Embryonic facial prominence (tissue), 1 donor: ENCODE data around the gene DNAH14.
"Not testable (repeated sequence)": the region's sequence is repeated elsewhere in the genome, so short reads cannot be mapped to it uniquely, and the experiment has no call there.

Experiments
- DNase-seq: peaks from one replicate; pipeline ENCODE4 v3.0.0-alpha.2; 2016; ENCODE audit errors: extremely low spot score

DNAH14 gene

DNA sequence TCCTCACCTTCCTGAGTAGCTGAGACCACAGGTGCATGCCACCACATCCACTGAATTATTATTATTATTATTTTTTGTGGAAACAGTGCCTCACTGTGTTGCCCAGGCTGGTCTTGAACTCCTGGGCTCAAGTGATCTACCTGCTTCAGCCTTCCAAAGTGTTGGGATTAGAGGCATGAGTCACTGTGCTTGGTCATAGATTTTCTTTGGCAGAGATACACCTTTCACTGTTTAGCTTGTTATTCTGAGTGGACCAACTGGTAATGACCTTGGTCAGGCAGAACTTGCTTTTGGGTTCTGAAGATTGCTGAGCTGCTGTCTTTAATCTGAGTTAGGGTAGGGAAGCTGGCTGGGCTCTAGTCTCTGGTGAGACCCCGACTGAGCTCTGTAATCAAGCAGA, 66.8 kb downstream of the DNAH14 start:
- DNase-seq, result no peak

DNA sequence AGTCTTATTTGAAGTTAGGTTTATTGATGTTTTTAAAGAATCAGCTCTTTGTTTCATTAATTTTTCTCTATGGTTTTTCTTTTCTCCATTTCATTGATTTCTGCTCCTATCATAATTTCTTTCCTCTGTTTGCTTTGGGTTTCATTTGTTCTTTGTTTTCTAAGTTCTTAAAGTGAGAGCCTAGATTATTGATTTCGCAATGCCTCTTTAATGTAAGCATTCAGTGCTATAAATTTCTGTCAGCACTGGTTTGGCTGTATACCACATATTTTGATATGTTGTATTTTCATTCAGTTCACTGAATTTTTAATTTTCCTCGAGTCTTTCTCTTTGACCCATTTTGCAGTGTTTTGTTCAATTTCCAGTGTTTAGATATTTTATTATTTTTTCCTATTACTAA, 68.7 kb downstream of the DNAH14 start:
- DNase-seq, result no peak

DNA sequence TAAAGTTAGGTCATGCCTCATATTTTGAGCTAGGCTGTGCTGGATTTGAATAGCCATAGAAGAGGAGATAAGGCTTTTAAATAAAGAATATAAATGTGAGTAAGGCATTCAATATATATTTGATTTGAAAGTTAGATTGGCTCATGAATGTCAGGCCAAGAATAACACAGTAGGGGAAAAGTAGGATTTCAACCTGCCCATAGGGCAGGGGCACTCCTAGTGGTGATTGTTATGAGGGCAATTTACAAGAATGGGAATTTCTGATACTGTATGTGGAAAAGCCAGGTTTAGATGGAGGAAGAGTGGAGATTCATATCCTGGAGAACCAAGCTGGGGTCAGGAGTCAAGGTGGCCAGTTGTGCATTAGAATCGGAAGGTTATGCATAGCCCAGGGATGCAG, 74.9 kb downstream of the DNAH14 start:
- no peak for DNase-seq

DNA sequence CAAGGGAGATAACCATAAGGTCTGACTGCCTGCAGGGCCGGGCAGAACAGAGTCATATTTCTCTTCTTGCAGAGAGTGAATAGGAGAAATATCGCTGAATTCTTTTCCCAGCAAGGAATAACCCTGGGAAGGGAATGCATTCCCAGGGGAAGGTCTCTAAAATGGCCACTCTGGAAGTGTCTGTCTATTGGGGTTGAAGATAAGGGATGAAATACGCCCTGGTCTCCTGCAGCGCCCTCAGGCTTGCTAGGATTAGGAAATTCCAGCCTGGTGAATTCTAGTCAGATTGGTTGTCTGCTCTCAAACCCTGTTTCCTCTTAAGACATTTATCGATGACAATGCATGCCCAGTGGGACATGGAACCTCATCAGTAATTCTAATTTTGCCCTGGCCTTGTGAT, 76.9 kb downstream of the DNAH14 start:
- not testable (repeated sequence) for DNase-seq

DNA sequence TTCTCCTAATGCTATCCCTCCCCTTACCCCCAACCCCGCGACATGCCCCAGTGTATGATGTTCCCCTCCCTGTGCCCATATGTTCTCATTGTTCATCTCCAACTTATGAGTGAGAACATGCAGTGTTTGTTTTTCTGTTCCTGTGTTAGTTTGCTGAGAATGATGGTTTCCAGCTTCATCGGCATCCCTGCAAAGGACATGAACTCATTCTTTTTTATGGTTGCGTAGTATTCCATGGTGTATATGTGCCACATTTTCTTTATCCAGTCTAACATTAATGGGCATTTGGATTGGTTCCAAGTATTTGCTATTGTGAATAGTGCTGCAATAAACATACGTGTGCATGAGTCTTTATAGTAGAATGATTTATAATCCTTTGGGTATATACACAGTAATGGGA, 78.6 kb downstream of the DNAH14 start:
- not testable (repeated sequence) for DNase-seq

DNA sequence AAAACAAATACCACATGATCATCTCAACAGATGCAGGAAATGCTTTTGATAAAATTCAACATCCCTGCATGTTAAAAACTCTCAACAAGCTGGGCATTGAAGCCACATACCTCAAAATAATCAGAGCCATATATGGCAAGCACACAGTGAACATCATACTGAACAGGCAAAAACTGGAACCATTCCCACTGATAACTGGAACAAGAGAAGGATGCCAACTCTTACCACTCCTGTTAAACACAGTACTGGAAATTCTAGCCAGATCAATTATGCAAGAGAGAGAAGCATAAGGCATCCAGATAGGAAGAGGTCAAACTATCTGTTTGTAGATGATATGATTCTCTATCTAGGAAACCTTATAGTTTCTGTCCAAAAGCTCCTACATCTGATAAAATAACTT, 91.6 kb downstream of the DNAH14 start:
- no peak for DNase-seq

DNA sequence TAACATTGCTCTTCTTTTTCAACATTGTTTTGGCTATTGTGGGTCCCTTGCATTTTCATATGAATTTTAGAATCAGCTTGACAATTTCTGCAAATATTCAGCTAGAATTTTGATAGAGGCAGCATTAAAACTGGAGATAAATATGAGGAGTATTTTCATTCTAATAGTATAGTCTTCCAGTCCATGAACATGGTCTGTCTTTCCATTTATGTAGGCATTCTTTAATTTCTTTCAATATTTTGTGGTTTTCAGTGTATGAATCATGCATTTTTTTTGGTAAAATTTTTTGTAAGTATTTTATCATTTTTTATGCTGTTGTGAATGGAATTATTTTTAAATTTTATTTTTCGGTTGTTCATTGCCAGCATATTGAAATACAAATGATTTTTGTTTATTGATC, 97.2 kb downstream of the DNAH14 start:
- no peak for DNase-seq

DNA sequence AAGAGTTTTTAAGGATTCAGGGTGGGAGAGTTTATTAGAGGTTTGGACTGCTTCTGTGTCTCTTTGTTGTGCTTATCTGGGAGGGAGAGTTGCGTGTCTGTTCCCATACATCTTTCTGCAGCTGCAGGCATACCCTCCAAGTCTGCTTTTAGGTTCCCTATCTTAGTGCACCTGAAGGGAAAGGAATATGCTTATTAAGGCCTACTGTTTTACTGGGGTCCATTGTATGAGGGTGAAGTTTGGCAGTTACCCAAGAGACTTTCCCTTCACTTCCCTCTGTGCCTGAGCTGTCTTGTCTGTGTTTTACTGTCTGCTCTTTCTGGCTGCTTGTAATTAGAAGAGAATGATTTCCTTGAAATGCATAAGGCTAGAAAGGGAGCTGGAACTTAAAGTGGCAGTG, 107.0 kb downstream of the DNAH14 start:
- not testable (repeated sequence) for DNase-seq

DNA sequence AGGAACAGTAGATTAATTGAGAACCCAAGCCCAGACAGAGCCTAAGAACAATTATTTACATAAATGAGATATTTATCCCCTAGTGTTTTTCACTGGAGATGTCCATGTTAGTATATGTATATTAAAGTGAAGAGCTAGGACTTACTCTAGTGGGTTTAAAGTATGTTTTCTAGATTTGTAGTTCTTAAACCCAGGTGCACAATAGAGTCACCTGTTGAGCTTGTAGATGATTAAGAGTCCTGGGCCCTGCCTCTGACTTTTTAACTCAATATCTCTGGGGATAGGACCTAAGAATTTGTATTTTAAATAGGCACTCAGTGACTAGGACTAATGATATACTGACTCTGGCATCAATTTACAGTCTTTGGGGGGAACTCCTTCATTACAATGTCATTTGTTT, 112.8 kb downstream of the DNAH14 start:
- DNase-seq, result no peak

DNA sequence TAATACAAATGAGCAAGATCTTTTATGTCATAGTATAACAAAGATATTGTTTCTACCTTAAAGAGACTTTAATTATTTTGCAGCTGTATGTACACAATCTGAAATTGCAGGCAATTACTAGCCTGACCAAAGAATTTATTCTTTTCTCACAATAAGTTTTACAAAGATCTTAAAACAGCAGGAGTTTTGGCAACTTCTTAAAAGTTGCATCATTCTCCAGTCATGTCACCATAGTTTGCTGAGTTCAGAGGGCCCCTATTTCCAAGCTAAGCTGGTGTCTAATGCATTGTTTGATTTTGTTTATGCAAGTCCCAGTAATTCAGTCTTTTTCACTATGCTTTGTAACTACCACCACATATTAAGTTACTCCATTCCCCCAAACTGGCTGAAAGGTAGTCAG, 114.8 kb downstream of the DNAH14 start:
- DNase-seq, result no peak

DNA sequence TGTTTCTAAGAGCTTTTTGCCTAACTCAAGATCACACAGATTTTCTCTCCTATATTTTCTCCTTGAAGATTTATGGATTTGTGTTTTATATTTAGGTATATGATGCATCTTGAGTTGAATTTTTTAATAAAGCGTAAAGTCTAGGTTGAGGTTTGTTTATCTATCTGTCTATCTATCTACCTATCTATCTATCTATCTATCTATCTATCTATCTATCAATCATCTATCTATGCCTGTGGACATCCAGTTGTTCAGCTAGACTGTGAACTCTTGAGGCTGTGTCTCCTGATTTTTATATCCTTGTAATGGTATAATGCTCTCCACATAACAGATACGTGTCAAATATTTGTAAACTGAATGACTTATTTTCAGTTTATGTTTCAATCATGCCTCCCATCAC, 120.1 kb downstream of the DNAH14 start:
- DNase-seq, result no peak

DNA sequence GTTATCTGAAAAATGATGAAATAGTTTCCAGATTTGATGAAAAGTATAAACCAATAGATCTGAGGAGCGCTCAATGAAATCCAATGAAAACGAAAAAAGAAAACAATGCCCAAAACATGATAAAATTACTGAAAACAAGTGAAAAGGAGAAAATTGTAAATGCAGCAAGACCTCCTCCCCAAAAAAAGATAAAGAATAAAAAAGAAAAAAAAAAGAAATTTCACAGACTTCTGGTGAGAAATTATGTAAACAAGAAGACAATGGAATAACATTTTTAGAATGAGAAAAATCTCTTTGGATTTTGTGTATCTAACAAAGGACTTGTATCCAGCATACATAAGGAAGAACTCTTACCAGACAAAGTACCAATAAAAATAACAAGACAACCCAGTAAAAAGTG, 134.2 kb downstream of the DNAH14 start:
- DNase-seq, result no peak

DNA sequence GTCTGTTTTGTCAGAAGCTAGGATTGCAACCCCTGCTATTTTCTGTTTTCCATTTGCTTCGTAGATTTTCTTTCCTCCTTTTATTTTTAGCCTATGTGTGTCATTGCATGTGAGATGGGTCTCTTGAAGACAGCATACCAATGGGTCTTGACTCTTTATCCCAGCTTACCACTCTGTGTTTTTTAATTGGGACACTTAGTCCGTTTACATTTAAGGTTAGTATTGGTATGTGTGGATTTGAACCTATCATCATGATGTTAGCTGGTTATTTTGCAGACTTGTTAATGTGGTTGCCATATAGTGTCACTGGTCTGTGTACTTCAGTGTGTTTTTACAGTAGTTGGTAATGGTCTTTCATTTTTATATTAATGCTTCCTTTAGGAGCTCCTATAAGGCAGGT, 141.5 kb downstream of the DNAH14 start:
- DNase-seq, result no peak

DNA sequence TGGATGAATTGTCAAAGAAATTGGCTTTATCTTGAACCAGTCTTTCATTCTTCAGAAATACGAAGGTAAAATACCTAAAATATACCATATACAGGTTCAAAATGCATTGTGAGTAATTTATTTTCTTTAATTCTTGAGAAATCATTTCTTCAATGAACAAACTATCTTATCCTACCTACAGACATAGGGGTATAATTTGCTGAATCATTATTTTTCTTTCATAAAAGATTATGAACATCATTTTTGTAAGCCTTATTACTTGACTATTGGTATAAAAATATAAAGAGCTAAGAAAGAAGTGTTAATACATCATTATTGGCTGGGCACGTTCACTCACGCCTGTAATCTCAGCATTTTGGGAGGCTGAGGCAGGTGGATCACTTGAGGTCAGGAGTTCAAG, 167.7 kb downstream of the DNAH14 start:
- DNase-seq, result no peak

DNA sequence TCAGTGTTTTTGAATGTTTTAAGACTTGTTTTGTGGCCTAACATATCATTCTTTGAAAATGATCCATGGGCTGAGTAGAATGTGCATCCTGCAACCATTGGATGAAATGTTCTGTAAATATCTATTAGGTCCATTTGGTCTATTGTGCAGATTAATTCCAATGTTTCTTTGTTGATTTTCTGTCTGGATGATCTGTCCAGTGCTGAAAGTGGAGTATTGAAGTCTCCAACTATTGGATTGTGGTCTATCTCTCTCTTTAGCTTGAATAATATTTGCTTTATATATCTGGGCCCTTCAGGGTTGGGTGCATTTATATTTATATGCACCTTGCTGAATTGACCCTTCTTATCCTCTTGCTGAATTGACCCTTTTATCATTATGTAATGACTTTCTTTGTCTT, 181.5 kb downstream of the DNAH14 start:
- no peak for DNase-seq

DNA sequence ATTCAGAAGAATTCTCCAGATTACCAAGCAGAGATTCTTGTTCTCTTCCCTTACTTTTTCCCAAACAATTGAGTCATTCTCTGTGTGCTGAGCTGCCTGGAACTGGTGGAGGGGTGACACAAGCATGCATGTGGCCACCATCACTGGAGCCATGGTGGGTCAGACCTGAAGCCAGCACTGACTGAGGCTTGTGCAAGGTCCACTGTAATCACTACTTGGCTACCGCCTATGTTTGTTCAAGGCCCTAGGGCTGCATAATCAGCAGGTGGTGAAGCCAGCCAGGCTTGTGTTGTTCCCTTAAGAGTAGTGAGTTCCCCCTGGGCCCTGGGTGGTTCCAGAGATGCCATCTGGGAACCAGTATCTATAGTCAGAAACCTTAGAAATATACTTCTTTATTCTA, 183.8 kb downstream of the DNAH14 start:
- no peak for DNase-seq

DNA sequence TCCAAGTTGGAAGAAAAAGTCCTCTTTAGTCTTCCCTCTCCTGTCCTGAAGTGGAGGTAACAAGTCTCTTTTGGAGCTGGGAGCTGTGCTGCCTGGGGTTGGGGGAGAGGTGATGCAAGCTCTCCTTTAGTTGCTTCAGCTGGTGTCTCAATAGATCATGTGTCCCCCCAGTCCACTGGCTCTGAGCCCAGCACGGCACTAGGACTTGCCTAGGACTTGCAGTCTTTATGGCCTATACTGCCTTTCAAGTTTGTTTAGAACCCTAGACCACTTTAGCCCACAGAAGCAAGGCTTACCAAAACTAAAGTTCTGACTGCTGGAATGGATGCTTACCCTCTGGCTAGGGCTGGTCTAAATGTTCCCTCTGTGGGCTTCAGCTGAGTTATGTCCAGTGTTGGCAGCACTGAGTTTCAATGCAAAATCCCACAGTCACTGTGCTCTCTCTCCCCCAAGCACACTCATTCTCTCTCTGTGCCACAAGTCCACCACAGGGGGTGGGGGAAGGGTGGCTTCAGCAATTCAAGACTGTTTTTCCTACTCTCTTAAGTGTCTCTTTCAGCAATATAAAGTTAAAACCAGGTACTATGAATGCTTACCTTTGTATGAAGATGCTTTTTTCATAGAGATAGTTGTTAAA, 185.0 kb downstream of the DNAH14 start:
- no peak for DNase-seq

DNA sequence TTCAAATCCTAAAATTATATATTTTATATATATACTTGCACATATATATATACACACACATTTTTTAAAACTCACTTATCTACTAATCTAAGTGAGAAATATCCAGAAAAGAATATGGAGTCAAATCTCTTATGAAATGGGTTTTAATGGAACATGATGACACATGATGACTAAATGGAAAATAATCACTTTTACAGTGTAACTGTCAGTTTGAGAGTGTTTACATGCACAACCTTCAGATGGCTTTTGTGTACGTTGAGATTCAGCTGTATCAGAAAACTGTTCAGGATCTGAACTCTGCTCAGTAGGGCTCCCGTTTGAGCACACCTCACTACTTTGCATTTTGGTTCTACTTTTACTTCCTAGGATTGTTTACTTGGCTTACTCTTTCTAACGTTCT, 189.8 kb downstream of the DNAH14 start:
- no peak for DNase-seq

DNA sequence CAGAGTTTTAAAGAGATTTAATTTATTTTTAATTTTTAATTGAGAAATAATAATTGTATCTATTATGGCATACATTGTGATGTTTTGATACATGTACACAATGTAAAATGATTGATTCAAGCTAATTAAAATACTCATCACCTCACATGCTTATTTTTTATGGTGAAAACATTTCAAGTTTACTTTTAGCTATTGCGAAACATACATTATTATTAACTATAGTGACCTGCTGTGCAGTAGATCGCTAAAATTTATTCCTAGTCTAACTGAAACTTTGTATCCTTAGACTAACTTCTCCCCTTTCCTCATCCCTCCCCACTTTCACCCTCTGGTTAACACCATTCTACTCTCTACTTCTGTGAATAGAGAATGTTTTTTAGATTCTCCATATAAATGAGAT, 191.6 kb downstream of the DNAH14 start:
- DNase-seq, result no peak

DNA sequence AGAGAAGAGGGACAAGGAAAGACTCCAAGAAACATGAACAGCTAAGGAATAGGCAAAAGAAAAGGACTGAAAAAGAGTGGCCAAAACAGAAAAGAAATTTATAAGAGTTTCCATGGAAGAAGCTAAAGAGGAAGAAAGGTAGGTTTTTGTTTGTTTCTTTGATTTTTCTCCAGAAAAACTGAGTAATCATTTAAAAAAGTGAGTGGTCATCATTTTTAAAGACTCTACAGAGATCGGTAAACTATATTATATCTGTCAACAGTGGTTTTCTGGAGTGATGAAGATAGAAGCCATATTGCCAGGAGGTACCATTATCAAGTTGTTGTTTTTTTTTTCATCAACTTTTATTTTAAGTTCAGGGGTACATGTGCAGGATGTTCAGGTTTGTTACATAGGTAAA, 202.4 kb downstream of the DNAH14 start:
- DNase-seq, result no peak

DNA sequence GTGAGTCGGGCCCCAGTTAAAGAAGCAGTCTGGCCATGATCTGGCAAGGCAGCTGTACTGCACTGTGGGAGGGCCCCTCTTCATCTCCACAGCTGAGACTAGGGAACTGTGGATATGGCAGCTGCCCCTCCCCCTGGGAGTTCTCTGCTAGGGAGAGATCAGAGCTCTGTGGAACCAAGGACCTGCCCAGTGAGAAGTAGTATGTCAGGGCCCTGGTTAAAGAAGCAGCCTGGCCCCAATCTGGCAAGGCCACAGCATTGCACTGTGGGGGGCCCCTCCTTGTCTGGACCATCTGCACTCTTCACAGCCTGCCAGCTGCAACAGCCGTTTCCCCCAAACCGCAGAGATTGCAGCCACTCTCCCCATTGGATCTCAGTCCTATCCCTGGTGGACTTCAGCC, 208.5 kb downstream of the DNAH14 start:
- DNase-seq, result no peak

DNA sequence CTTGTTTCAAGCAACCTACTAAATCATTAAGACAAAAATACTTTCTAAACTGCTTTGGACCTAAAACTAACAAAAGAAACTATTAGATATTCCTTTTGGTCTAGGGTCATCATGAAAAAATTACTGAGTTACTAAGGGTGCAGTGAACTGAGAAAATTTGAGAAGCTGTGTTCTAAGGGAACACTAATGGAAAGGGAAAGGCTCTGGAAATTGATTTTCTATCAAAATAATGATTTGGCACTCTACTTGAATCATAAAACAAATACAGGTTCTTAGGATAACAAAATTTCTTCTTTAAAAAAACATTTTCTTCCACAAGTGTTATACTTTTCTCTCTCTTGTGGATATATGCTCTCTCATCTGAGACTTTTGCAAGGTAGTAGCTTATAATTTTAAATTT, 213.5 kb downstream of the DNAH14 start:
- DNase-seq, result no peak

DNA sequence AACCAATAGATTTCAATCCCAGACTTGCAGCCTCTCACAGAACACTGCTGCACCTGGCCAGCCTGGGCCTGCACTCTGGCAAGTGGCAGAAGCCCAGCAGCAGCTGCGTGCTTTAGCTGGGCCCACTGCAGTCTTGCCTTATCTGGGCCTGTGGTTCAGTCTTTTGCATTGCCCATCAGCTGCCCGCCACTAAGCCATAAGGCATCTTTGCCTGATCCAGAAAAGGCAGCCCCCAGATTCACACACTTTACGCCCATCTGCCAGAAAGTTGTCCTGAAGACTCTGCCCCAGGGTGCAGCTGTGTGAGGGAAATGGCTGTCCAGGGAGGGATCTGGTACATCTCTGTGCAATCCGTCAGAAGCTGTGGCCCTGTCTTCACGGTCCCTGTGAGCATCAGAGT, 217.0 kb downstream of the DNAH14 start:
- DNase-seq, result no peak

DNA sequence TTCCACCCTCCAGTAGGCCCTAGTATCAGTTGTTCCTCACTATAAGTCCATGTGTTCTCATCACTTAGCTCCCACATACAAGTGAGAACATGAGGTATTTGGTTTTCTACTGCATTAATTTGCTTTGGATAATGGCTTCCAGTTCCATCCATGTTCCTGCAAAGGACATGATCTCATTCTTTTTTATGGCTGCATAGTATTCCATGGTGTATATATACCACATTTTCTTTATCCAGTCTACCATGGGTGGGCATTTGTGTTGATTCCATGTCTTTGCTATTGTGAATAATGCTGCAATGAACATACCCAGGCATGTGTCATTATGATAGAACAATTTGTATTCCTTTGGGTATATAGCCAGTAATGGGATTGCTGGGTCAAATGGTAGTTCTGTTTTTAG, 218.3 kb downstream of the DNAH14 start:
- DNase-seq, result not testable (repeated sequence)

DNA sequence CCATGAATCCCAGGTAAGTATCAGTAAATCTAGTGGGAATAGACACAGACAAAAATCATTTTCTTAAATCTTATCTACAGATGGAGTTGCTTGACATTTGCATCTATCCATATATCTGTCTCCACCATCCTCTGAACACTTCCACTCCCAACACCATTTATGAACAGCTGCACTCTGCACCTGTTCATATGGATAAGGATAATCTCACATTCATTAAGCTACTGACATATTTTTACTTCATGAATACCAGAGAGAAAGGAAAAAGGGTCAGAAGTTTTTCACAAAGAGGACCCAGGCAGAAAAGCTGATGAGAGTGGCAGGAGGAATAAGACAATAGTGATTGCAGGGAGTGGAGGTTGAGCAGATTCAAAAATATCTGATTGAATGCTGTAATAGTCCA, 222.6 kb downstream of the DNAH14 start:
- DNase-seq, result no peak
